ENCODE measurements around the gene RAMP3.

GRCh38 chr7:45203936-45204445 lies 46.4 kb downstream of the RAMP3 start:
- TF ChIP-seq SP1 (CRISPR knock-in tag; IDR thresholded peaks at IDR 0.05) = no peak
- no peak for TF ChIP-seq PML (IDR thresholded peaks at IDR 0.05; ENCODE audit: low read length)
- no peak for TF ChIP-seq POLR2A (conservative IDR thresholded peaks at IDR 0.05)
- TF ChIP-seq, protein P1, sequence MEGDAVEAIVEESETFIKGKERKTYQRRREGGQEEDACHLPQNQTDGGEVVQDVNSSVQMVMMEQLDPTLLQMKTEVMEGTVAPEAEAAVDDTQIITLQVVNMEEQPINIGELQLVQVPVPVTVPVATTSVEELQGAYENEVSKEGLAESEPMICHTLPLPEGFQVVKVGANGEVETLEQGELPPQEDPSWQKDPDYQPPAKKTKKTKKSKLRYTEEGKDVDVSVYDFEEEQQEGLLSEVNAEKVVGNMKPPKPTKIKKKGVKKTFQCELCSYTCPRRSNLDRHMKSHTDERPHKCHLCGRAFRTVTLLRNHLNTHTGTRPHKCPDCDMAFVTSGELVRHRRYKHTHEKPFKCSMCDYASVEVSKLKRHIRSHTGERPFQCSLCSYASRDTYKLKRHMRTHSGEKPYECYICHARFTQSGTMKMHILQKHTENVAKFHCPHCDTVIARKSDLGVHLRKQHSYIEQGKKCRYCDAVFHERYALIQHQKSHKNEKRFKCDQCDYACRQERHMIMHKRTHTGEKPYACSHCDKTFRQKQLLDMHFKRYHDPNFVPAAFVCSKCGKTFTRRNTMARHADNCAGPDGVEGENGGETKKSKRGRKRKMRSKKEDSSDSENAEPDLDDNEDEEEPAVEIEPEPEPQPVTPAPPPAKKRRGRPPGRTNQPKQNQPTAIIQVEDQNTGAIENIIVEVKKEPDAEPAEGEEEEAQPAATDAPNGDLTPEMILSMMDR (IDR thresholded peaks at IDR 0.05 in 2 of 3, conservative IDR thresholded peaks at IDR 0.05 in 1 of 3; ENCODE audit: insufficient read depth in 2 of 3, low read depth in 1 of 3, low read length in 3 of 3) = no peak
- TF ChIP-seq, protein P2, sequence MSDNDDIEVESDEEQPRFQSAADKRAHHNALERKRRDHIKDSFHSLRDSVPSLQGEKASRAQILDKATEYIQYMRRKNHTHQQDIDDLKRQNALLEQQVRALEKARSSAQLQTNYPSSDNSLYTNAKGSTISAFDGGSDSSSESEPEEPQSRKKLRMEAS (CRISPR knock-in tag; IDR thresholded peaks at IDR 0.05) = no peak
- no peak for TF ChIP-seq HNRNPL (IDR thresholded peaks at IDR 0.05; ENCODE audit: low read depth, low read length)
- no peak for TF ChIP-seq POLR2AphosphoS5 (IDR thresholded peaks at IDR 0.05; ENCODE audit: control insufficient read depth, insufficient read depth, low read depth, low read length)
- no peak for TF ChIP-seq ELF4 (CRISPR knock-in tag; IDR thresholded peaks at IDR 0.05)
- no peak for TF ChIP-seq ZNF311 (CRISPR knock-in tag; IDR thresholded peaks at IDR 0.05)
- no peak for TF ChIP-seq ZC3H4 (CRISPR knock-in tag; IDR thresholded peaks at IDR 0.05; ENCODE audit: borderline replicate concordance)
- no peak for TF ChIP-seq CHD2 (IDR thresholded peaks at IDR 0.05; ENCODE audit: low read depth, low read length)
- TF ChIP-seq, protein P3, sequence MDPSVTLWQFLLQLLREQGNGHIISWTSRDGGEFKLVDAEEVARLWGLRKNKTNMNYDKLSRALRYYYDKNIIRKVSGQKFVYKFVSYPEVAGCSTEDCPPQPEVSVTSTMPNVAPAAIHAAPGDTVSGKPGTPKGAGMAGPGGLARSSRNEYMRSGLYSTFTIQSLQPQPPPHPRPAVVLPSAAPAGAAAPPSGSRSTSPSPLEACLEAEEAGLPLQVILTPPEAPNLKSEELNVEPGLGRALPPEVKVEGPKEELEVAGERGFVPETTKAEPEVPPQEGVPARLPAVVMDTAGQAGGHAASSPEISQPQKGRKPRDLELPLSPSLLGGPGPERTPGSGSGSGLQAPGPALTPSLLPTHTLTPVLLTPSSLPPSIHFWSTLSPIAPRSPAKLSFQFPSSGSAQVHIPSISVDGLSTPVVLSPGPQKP (CRISPR knock-in tag; IDR thresholded peaks at IDR 0.05) = no peak
- no peak for TF ChIP-seq TEAD4 (IDR thresholded peaks at IDR 0.05; ENCODE audit: low read length)
- no peak for TF ChIP-seq TEAD4 (CRISPR knock-in tag; IDR thresholded peaks at IDR 0.05; ENCODE audit: borderline replicate concordance)
- no peak for TF ChIP-seq EP300 (IDR thresholded peaks at IDR 0.05; ENCODE audit: low read length)
